ENCODE measurements around the gene RYR2.
"Not testable (repeated sequence)": the region's sequence is repeated elsewhere in the genome, so short reads cannot be mapped to it uniquely, and the experiment has no call there.

The RYR2 gene

DNA sequence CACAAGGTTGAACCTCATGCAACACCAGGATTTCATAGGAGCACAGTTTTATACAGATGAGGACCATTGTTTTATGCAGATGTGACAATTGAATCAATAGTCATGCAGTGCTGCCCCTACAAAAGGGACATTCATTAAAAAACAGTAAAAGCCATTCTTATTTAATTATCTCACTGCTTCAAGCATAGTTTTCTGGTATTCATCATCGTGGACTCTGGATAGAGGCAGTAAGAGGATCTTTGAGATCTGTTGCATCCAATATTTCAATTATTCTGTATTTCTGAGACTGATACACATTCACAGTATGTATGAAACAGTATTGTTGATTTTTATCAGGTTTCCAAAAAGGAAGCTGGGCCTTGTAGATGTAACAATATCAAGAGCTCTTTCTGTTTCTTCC lies 237.6 kb downstream of the RYR2 start:
- no peak for DNase-seq

DNA sequence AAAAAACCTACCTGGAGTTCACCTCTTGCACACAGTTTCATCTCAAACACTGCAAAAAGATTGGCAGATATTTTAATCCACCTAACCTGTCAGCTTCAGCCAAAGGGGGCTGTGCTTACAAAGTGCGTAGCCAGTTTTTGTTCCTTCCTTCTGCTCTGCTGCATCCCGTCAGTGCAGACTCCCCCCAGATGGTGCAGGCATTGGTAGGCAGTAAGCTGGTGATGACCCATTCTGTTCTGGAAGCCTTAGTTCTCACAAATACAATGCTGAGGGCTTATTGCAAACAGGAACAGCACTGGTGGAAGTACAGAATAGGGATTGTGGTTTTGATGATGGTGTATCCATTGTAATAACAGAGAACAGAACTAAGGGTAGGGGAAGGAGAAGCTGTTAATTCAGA lies 239.5 kb downstream of the RYR2 start:
- no peak for DNase-seq

DNA sequence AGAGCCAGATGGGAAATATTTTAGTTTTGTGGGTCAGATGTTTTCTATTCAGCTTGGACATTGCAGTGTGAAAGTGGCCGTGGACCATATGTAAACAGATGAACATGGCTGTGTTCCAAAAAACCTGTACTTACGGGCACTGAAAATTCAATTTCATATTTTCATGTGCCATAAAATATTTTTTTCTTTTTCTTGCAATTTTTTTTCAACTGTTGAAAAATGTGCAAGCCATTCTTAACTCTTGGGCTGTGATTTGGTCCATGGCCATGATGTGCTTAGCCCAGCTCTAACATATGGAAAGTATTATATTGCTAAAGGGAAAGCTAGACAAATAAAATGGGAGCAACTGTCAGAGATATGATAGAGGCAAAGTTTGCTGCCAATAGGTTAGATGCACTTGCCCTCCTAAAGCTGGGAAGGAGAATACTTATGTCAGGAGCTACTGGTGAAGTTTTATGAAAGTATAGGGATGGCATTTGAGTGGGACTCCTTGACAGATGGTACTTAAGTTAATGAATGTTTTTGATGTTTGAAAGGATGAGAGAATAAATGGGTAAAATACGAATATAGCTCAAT lies 240.3 kb downstream of the RYR2 start:
- DNase-seq = no peak

DNA sequence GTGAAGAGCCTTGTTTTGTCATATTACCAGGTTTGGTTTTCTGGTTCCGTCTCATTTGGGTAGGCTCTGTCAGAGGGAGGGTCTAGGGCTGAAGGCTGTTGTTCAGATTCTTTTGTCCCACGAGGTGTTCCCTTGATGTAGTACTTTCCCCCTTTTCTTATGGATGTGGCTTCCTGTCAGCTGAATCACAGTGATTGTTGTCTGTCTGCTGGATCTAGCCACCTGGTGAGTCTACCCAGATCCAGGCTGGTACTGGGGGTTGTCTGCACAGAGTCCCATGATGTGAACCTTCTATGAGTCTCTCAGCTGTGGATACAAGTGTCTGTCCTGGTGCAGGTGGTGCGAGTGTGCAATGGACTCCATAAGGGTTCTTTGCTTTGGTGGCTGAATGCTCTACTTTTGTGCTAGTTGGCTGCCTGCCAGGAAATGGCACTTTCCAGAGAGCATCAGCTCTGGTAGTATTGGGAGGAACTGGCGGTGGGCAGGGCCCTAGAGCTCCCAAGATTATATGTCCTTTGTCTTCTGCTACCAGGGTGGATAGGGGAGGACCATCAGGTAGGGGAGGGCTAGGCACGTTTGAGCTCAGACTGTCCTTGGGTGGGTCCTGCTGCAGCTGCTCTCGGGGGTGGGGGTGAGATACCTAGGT lies 246.0 kb downstream of the RYR2 start:
- DNase-seq = no peak

DNA sequence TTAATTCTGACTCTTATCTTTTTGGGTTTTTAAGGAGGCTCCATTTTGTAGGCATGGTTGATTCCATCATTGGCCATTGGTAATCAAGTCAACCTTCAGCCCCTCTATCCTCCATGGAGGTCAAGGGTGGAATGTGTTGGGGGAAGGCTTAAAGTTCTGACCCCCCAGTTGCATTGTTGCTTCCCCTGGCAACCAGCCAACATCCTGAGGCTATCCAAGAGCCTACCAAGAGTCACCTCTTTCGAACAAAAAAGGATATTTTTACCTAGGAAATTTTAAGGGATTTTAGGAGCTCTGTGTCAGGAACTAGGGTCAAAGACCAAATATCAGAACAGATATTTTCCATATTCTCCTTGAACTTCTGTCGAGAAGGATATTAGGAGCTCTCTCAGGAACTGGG lies 251.8 kb downstream of the RYR2 start:
- DNase-seq = no peak

DNA sequence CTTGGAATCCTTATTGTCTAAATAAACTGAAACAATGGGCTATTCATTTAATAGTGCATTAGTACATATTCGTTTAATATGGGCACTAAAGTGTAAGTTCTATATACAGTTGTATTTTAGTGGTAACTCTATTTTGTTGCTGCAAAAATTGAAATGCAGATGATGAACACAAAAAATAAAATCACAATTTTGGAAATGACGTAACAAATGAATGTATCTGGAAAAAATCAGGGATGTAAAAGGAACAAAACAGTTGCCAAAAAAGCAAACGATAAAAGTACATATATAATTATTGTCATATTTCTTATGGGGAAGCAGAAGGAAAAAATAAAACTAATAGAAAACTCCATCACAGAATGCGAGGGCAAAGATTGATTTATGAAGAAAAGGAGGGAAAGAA lies 254.9 kb downstream of the RYR2 start:
- DNase-seq = no peak

DNA sequence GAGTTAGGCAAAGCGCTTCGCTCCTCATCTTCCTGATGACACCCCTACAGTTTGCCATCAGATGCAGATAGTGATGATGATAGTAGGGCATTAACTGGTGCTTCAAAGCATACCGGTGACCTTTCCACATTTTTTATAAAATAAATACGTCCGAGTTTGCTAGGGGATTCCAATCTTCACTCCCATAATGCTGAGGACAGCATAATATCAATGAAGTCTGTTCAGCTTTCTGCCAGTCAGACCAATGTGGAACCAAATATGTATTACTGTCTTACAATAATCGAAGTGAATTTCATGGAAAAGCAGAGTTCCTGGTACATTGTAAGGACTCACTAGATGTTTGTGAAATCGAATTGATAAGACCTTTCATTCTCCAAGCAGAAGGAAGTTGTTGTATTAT lies 258.7 kb downstream of the RYR2 start:
- DNase-seq = no peak

DNA sequence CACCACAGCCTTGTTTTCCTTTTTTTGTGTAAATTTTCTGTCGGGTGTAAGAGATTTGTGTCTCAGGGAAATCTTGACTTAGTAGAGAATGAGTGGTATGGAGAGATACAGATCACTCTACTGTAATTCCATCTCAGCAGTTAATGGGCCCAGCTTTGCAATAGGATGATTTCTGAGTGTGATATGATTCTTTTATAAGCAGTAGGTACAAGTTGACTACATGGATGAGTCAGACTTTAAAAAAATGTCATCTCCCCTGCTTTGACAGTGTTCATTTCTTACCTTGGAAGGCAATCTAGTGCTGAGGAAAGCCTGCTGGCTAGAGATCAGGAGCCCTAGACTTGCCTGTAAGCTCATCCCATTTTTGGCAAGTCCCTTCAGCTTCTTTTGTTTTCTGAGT lies 261.9 kb downstream of the RYR2 start:
- no peak for DNase-seq

DNA sequence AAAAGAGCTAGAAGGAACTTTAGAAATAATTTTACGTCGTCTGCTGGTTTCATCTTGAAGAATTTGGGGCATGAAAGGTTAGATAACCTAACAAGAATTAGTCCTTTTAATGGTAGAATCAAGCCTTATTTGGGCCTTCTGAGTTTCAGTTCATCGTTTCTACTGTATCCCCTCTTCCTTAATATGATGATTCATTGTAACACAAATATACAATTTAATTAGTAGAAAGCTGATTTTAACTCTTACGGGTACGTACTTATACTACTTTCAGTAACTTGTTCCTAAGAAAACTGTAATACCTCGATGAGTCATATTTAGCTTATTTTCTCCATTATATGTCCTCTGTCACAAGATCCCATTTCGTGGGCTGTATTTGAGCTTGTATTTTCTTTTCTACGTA lies 264.7 kb downstream of the RYR2 start:
- no peak for DNase-seq

DNA sequence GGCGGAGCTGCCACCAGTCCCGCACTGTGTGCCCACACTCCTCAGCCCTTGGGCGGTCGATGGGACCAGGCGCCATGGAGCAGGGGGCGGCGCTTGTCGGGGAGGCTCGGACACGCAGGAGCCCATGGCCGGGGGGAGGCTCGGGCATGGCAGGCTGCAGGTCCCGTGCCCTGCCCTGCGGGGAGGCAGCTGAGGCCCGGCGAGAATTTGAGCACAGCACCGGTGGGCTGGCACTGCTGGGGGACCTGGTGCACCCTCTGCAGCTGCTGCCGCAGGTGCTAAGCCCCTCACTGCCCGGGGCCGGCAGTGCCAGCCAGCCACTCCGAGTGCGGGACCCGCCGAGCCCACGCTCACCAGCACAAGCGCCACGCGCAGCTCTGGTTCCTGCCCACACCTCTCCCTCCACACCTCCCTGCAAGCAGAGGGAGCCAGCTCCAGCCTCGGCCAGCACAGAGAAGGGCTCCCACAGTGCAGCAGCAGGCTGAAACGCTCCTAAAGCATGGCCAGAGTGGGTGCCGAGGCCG lies 267.7 kb downstream of the RYR2 start:
- no peak for DNase-seq

DNA sequence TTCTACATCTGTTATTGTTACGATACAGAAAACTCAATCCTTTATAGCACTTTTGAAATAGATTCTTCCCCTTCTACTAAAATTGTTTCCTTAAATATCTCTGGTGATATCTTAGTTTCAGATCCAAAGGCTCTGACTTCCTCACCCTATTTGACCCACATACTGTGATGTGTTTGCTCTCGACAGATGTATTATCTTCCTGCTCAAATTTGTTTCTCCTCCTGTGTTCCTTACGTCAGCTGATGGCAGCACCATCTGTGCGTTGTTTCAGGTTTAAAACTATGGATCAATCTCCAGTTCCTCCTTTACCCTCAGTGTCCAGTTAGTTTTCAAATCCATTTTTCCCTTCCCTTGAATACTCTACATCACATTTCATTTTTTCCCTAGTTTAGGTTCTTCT lies 274.4 kb downstream of the RYR2 start:
- no peak for DNase-seq

DNA sequence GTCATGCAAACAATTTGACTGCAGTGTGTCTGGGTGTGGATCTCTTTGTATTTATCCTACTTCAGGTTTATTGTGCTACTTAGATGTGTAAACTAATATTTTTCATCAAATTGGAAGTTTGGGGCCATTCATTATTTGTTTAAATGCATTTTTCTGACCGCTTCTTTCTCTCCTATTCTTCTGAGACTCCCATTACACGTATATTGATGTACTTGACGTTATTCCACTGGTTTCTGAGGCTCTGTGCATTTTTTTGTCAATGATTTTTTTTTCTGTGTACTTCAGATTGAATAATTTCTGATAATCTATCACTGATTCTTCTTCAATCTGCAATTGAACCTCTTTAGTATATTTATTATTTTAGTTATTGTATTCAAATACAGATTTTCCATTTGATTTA lies 276.8 kb downstream of the RYR2 start:
- DNase-seq = no peak

DNA sequence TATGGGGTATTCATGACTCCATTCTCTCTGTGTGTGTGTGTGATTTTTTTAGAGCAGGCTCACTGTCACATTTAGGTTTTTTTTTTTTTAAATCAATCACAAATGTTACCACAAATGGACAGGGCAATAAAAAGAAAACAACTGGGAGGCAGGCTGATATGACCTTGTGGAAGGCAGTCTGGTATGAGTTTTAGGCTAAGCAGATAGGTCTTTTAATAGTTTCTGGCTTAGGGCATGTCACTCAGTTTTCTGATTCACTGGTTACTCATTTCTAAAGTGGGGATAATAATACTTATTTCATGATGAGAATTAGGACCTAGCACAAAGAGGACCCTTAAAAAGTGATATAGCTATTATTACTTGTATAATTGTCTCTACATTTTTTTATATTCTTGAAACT lies 278.9 kb downstream of the RYR2 start:
- DNase-seq = no peak

DNA sequence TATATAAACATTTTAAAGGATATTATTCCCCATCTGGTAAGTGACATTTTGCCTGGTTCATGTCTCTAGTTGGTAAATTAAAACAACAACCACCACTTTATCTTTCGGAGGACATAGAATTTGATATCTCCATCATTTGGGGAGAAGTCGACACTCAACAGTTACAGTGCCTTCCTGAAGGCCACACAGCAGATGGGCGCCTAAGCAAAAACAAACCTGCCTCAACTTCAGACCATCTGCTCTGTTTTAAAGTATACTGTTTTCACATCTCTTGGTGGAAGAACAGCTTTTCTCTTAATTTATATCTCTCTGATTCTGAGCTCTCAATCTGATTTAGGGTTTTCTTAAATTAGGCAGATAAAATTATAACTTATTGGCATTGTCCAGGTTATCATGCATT lies 282.2 kb downstream of the RYR2 start:
- no peak for DNase-seq

DNA sequence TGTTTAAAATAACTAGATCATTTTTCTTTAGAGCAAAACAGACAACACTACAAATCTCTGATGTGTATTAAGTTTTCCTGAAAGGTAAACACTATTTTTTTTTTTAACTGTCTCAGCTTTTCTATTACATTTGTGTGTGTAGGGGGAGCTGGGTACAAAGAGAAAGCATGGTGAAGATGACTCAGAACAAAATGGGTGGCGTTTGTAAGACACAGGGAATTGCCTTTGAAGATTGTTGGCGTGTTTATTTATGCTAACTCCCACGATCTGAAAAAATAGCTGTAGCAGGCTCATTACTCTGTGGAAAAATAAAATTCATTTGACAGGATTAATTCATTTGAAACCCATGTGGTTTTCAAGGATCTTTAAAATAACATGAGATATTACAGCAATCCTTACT lies 285.1 kb downstream of the RYR2 start:
- no peak for DNase-seq

DNA sequence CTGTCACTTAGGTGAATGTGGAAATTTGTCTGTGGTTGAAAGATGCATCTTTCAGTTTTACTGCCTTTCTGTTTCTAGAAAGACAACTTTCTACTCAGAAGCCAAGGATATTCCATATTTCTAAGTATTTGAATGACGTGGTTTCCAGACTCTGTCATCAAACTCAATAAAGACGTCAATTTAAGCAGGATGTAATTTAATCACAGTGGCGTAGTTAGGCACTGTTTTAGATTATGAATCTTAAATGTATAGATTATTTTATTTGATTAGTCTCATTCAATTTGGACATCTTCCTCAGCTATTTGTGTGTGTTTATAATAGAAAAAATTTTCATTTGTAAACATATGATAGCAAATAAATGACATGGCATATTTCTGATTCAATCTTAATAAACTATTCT lies 298.9 kb downstream of the RYR2 start:
- DNase-seq = no peak

DNA sequence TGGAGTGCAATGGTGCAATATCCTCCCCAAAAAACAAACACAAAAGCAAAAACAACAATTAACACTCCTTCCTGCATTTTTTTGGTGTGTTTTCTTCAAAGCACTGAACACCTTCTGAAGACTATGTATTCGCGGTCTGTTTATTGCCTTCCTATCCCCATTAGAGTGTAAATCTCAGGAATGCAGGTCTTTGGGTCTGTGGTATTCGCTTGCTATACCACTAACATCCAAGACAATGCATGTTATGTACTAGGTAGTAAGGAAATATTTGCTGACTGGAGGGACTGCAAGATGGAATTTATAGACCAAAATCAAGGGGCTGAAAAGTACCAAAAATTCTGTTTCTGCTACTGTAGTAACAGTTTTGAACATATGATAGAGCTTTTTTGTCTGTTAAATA lies 299.4 kb downstream of the RYR2 start:
- no peak for DNase-seq

DNA sequence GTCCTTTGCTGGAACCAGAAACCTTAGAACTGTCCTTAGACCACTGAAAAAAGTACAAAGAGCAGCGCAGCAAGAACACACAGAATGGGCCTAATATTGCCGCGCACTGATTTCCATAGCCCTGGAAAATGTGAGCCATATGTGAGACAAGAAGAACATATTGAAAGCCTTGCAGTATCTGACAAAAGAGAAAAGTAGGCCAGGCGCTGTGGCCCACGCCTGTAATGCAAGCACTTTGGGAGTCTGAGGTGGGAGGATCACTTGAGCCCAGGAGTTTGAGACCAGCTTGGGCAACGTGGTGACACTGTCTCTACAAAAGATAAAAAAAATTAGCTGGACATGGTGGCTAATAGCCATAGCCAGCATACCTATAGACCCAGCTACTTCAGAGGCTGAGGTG lies 300.7 kb downstream of the RYR2 start:
- DNase-seq = no peak

DNA sequence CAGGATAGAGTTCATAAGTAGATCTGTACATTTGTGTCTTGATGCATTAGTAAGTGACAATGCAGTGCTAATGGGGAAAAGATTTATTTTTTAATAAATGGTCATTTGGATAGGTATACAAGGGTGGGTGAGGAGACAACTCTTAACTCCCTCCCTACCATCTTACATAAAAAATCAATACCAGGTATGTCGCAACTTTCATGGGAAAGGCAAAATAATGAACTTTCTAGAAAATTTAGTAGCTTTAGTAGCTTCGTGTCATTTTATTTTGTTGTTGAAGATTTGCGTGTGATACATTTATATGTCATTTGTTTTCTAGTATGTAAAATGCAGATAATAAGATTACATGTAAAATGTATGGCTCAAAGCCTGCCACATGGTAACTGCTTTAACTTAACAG lies 310.8 kb downstream of the RYR2 start:
- DNase-seq = no peak

DNA sequence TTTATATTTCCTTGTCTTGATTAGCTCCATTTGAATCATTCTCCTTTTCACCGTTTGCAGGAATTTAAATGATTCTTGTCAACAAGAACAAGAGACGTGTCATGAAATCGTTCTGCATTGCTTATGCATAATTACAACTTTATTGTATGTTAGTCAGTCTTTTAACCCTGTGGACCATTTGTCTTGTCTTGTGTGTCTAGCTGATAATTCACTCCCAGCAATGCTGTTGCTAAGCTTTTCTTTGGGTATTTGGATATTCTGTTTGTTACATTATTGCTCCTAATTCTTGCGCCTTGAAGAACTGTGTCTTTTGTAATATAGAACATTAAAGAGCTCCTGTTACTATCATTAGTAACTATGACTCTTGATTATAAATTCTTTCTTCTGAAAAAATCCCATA lies 311.9 kb downstream of the RYR2 start:
- no peak for DNase-seq

DNA sequence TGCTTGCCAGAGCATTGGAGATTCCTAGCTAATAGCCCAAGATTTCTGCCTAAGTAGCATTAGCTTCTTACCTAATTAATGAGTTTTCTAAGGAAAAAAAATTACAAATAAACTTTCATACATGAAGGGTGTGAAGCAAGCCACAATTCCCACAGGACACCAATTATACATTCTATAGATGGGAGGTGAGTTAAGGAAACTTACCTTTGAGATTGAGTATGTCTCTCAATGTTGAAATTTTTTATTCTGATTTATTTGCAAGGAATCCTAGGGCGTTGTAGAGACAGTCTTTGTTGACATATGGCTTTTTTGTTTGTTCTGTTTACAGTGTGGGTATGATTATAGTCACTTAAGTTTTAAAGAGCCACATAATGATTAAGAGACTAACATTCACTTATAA lies 313.0 kb downstream of the RYR2 start:
- DNase-seq = no peak

DNA sequence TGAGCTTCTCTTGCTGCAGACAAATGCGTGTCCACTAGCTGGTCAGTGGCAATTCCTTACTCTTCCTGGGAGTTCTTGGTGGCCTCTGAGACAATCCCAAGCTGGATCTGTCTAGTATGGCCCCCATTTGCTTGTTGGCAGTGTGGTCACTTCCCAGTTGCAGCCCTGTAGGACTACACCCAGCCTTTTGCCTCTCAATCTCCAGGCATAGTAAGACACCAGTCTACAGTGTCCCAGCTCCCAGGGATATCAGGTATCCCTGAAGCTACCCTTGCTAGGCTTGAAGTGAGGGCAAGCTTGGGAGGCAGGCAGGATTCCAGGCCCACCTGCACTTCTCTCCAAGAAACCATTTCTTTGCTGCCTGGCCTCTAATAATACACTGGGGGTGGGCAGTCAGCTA lies 316.6 kb downstream of the RYR2 start:
- no peak for DNase-seq

DNA sequence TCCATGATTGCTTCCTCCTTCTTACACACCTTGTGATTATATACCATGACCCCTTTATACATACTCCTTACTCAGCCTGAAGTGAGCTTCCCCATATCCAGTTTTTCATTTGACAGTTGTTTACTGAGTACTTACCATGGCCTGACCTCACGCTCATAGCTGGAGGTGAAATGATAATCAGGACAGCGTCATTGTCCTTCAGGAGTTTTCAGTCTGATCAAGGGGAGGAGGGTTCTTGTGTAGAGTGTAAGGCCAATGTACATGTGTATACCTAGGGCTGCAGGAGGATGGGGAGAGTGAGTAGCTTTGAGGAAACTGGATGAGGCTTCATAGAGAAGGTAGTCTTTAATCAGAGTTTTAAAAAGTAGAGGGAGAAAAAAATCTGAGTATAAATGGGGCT lies 325.8 kb downstream of the RYR2 start:
- DNase-seq = no peak

DNA sequence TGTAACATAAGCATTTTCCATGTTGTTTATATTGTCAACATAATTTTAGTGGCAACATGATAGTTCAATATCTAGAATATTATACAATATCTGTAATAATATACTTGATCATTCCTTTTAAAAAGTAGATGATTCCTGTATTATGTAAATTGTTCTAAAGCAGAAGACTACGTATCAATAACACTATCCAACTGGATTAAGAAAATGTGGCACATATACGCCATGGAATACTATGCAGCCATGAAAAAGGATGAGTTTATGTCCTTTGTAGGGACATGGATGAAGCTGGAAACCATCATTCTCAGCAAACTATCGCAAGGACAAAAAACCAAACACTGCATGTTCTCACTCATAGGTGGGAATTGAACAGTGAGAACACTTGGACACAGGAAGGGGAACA lies 329.5 kb downstream of the RYR2 start:
- DNase-seq = not testable (repeated sequence)

DNA sequence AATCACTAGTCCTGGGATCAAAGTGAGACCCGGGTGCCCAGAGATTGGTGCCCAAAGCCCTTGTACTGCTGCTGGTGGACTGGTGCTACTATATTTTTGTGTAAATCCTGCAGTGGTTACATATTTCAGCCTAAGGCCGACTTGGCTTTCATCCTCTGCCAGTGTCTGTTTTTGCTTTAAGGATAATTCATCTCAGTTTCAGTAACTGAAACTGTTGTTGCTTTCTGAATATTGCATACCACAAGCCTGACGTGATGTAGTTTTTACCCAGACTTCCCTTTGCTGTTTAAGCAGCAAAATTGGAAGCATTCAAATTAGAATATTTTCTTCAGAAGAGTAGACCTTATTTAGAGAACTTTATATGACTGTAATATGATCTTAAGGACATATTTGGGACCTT lies 341.8 kb downstream of the RYR2 start:
- DNase-seq = no peak
